Hepatocyte (in vitro differentiated cells): ENCODE data around the gene EXD3. TPM values are rescaled to one million over a fixed set of nuclear protein-coding genes. Genes with fewer than 3 reads are reported as not detected.

Source experiments
- DNase-seq: peaks from one replicate; pipeline ENCODE4 v3.0.0-alpha.2; 2016; ENCODE audit warnings: low spot score
- H2AFZ ChIP-seq: fragments of 200-600 bp; sonication (generic); 2 replicates; pipeline ENCODE4 v1.6.0; 2016; ENCODE audit warnings: antibody characterized with exemption, mild to moderate bottlenecking
- H3K27ac ChIP-seq: fragments of 200-600 bp; sonication (generic); 2 replicates; pipeline ENCODE4 v1.5.1; 2016; ENCODE audit warnings: mild to moderate bottlenecking
- H3K27me3 ChIP-seq: fragments of 200-600 bp; sonication (generic); 2 replicates; pipeline ENCODE4 v1.6.1; 2016
- H3K36me3 ChIP-seq: fragments of 200-600 bp; sonication (generic); replicated peaks from 2 replicates; pipeline ENCODE4 v1.5.1; 2016; ENCODE audit warnings: low read depth; ENCODE audit not compliant: insufficient read depth
- H3K4me1 ChIP-seq: fragments of 200-600 bp; sonication (generic); 2 replicates; pipeline ENCODE4 v1.5.1; 2016; ENCODE audit warnings: mild to moderate bottlenecking, moderate library complexity; ENCODE audit not compliant: insufficient read depth
- H3K4me2 ChIP-seq: fragments of 200-600 bp; sonication (generic); 2 replicates; pipeline ENCODE4 v1.6.0; 2016
- H3K4me3 ChIP-seq: fragments of 200-600 bp; sonication (generic); 2 replicates; pipeline ENCODE4 v1.5.1; 2016; ENCODE audit warnings: mild to moderate bottlenecking
- H3K79me2 ChIP-seq: fragments of 200-600 bp; sonication (generic); 2 replicates; pipeline ENCODE4 v1.6.0; 2017; ENCODE audit warnings: mild to moderate bottlenecking
- H3K9me2 ChIP-seq: fragments of 200-600 bp; sonication (generic); replicated peaks from 2 replicates; pipeline ENCODE4 v1.6.0; 2017; ENCODE audit warnings: mild to moderate bottlenecking; ENCODE audit not compliant: insufficient read depth
- H3K9me3 ChIP-seq: fragments of 200-600 bp; sonication (generic); 2 replicates; pipeline ENCODE4 v1.5.1; 2016; ENCODE audit warnings: low read depth, mild to moderate bottlenecking
- H4K20me1 ChIP-seq: fragments of 200-600 bp; sonication (generic); 2 replicates; pipeline ENCODE4 v1.6.0; 2016; ENCODE audit warnings: mild to moderate bottlenecking; ENCODE audit not compliant: insufficient read depth, poor library complexity, severe bottlenecking
- CTCF ChIP-seq: fragments of 200-600 bp; sonication (generic); IDR thresholded peaks from 2 replicates; pipeline ENCODE4 v1.5.1; 2016; ENCODE audit warnings: antibody characterized with exemption, mild to moderate bottlenecking; ENCODE audit not compliant: poor library complexity
- EZH2 ChIP-seq: fragments of 200-600 bp; sonication (generic); IDR thresholded peaks from 2 replicates; pipeline ENCODE4 v1.6.1; 2016; ENCODE audit warnings: antibody characterized with exemption, mild to moderate bottlenecking, borderline replicate concordance
- EZH2phosphoT487 ChIP-seq: fragments of 200-600 bp; sonication (generic); IDR thresholded peaks from one replicate; pipeline ENCODE4 v1.6.1; 2018; ENCODE audit warnings: antibody characterized with exemption, mild to moderate bottlenecking, low read depth, moderate library complexity; ENCODE audit not compliant: unreplicated experiment, severe bottlenecking
- WGBS: methylation state at CpG from one replicate; pipeline ENCODE4 v1.1.6; 2016; ENCODE audit warnings: low lambda C conversion rate; ENCODE audit errors: missing lambda C conversion rate; 5-methylcytosine and 5-hydroxymethylcytosine counted together
- polyA plus RNA-seq: library from polyadenylated mRNA; unstranded; fragments of >200 nt; fragmentation: Nextera tagmentation; extraction: Ambion mirVana; gene quantifications from 2 replicates; pipeline ENCODE4 v1.2.1, GENCODE V29; 2016
- total RNA-seq: library from RNA; depleted of rRNA; stranded (reverse); fragments of >200 nt; gene quantifications from 2 replicates; pipeline ENCODE4 v1.2.3, GENCODE V29; 2014

The EXD3 gene
- total and polyA plus RNA-seq, 2 experiments from 2014 or later, result 11.8 to 21.6 TPM

GRCh38 chr9:137464291-137464999 lies 41.5 kb upstream of the EXD3 start:
- H3K36me3 ChIP-seq, result no peaks in the 10 kb centered on the region
- no peak for TF ChIP-seq CTCF
- no peak for TF ChIP-seq EZH2phosphoT487
- no peak for TF ChIP-seq EZH2
- DNase-seq, result no peak
- WGBS, result 96% methylated on average over 28 of the region's 28 CpGs
- no peaks in the 10 kb centered on the region for H4K20me1 ChIP-seq
- H3K4me2 ChIP-seq, result no peak overlapping the region
- no peaks in the 10 kb centered on the region for H3K9me3 ChIP-seq
- H3K27me3 ChIP-seq, result no peaks in the 10 kb centered on the region
- no peak overlapping the region for H3K27ac ChIP-seq
- H3K9me2 ChIP-seq, result no peaks in the 10 kb centered on the region
- H3K4me1 ChIP-seq, result peaks cover 3% of the 10 kb centered on the region
- H3K4me3 ChIP-seq, result no peak overlapping the region
- no peaks in the 10 kb centered on the region for H3K79me2 ChIP-seq
- H2AFZ ChIP-seq, result no peak overlapping the region

- DNase-seq, result no peak
- no peaks in the 10 kb centered on the region for H3K36me3 ChIP-seq
- TF ChIP-seq EZH2phosphoT487 (no peak), EZH2 (no peak), CTCF (no peak)
- no peaks in the 10 kb centered on the region for H4K20me1 ChIP-seq
- no peak overlapping the region for H3K27ac ChIP-seq
- H3K4me3 ChIP-seq, result no peak overlapping the region
- H3K27me3 ChIP-seq, result no peaks in the 10 kb centered on the region
- no peaks in the 10 kb centered on the region for H3K9me2 ChIP-seq
- H3K9me3 ChIP-seq, result no peaks in the 10 kb centered on the region
- H2AFZ ChIP-seq, result no peak overlapping the region
- 97% methylated on average over 18 of the region's 18 CpGs for WGBS
- no peak overlapping the region for H3K4me2 ChIP-seq
- H3K4me1 ChIP-seq, result peaks cover 4% of the 10 kb centered on the region
- H3K79me2 ChIP-seq, result no peaks in the 10 kb centered on the region
Observed at GRCh38 chr9:137463931-137464290, 40.9 kb upstream of the EXD3 start.

- TF ChIP-seq CTCF (no peak), EZH2 (no peak), EZH2phosphoT487 (no peak)
- Histone ChIP-seq H3K27ac (no peak overlapping the region), H3K36me3 (no peaks in the 10 kb centered on the region), H3K4me3 (no peak overlapping the region), H3K79me2 (peaks cover 6% of the 10 kb centered on the region), H2AFZ (no peak overlapping the region), H3K4me2 (no peak overlapping the region), H4K20me1 (peaks cover under 1% of the 10 kb centered on the region), H3K4me1 (peaks cover 4% of the 10 kb centered on the region), H3K9me3 (no peaks in the 10 kb centered on the region), H3K9me2 (no peaks in the 10 kb centered on the region), H3K27me3 (no peaks in the 10 kb centered on the region)
- DNase-seq, result no peak
- 94% methylated on average over 30 of the region's 30 CpGs for WGBS
Observed at GRCh38 chr9:137462986-137463930, 40.3 kb upstream of the EXD3 start.
